Skeletal muscle satellite cell (primary cell): Measurements from ENCODE around the gene ARHGDIA.

Experiments
- H3K27me3 ChIP-seq: 2 replicates; pipeline ENCODE4 v1.7.0; 2013; ENCODE audit warnings: low read length; ENCODE audit not compliant: control insufficient read depth, insufficient read depth
- H3K36me3 ChIP-seq: 2 replicates; pipeline ENCODE4 v1.7.0; 2013; ENCODE audit warnings: mild to moderate bottlenecking, control low read depth, low read length; ENCODE audit not compliant: insufficient read depth
- H3K4me1 ChIP-seq: 2 replicates; pipeline ENCODE4 v1.7.0; 2013; ENCODE audit warnings: low read length; ENCODE audit not compliant: control insufficient read depth, insufficient read depth
- H3K4me2 ChIP-seq: 2 replicates; pipeline ENCODE4 v1.7.0; 2013; ENCODE audit warnings: mild to moderate bottlenecking, low read length
- H3K4me3 ChIP-seq: 2 replicates; pipeline ENCODE4 v1.7.0; 2013; ENCODE audit warnings: low read length
- H3K9ac ChIP-seq: 2 replicates; pipeline ENCODE4 v1.7.0; 2013; ENCODE audit warnings: mild to moderate bottlenecking, low read depth, low read length, moderate library complexity
- H3K9me3 ChIP-seq: replicated peaks from 2 replicates; pipeline ENCODE4 v1.7.0; 2013; ENCODE audit warnings: mild to moderate bottlenecking, control low read depth, low read length

Gene ARHGDIA

DNA sequence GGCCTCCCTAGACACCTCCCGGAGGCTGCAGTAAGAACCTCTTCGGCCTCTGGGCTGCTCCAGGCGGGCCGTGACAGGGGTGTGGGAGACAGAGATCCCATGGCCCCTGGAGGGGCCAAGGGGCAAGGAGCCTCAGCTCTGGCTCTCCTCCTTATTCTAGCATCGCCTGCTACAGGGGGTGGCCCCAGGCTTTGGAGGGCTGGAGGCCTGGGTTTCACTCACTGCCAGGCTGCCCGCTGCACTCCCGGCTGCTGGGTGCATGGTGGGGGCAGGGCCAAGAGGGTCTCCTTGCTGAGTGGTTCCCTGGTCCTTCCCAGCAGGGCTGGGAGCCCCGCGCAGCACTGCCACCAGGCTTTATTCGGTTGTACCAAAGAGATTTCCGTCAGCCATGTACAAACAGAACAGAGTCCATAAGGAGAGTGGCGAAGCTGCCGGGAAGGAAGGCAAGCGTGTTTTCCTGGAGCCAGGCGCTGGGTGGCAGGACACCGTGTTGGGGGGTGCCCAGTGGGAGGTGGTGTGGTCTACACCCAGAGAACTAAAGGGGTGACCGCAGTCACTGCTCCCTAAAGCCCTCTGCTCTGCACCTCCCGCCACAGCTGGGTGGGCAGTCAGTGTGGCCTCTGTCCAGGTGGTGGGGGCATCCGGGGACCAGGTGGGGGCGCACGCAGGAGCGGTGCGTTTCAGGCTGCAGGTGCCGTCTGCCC is 32.9 kb upstream of the ARHGDIA start:
- peaks cover 6% of the 10 kb centered on the region for H3K4me1 ChIP-seq
- H3K4me3 ChIP-seq, result no peak overlapping the region
- peaks cover 41% of the 10 kb centered on the region for H3K36me3 ChIP-seq
- no peaks in the 10 kb centered on the region for H3K27me3 ChIP-seq
- no peaks in the 10 kb centered on the region for H3K9me3 ChIP-seq
- no peak overlapping the region for H3K4me2 ChIP-seq
- H3K9ac ChIP-seq, result no peak overlapping the region

DNA sequence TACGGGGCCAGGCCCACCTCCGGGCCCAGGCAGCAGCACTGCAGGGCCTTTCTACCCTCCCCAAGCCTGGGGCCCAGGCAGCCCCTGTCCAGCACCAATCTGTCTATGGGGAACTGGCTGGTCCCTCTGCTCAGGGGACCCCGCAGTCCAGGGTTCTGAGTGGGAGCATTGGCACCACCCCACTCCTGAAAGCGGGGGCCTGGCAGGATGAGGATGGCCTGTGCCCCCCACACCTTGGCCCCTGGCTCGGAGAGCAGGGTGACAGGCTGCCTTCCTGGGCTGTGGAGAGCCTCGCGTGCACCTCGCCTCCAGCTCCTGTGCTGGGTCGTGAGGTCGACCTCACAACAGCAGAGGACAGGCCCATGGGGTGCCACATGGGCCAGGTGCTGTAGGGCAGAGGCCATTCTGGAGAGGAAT is 32.3 kb upstream of the ARHGDIA start:
- peaks cover 11% of the 10 kb centered on the region for H3K4me1 ChIP-seq
- H3K9me3 ChIP-seq, result no peaks in the 10 kb centered on the region
- no peaks in the 10 kb centered on the region for H3K27me3 ChIP-seq
- H3K9ac ChIP-seq, result no peak overlapping the region
- no peak overlapping the region for H3K4me3 ChIP-seq
- peaks cover 41% of the 10 kb centered on the region for H3K36me3 ChIP-seq
- no peak overlapping the region for H3K4me2 ChIP-seq

DNA sequence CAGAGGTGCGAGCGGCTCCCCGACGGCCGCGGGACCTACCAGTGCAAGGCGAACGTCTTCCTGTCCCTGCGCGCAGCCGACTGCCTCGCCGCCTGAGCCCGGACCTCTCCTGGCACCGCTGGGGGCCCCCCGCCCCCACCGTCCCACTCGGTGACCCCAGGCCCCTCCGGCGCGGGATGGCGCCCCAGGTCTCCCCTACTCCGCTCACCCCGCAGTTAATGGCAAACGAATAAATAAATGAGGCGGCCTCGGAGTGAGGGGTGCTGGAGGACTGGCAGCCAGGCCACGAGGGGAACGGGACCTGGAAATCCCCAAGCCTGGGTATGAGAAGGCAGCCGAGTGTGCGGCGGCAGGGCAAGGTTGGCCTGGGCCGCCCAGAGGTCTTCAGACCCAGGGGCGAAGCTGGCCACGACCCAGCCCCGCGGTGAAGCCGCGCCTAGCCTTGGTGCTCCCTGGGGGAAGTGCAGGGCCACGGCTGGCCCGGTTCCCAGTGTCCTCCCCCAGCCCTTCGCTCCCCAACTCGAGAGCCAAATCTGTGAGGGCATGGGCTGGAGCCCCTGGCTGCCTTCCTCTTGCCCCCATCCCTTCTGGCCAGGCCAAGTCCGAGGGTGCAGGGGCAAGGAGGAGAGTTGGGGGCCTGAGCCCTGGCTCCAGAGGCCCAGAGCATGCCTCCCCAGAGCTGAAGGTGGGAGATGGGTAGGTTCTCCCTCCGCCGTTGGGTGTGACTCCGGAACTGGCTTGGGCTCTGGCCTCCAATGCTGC is 31.7 kb upstream of the ARHGDIA start:
- Histone ChIP-seq H3K36me3 (peaks cover 44% of the 10 kb centered on the region), H3K9me3 (no peaks in the 10 kb centered on the region), H3K9ac (no peak overlapping the region), H3K4me3 (no peak overlapping the region), H3K27me3 (no peaks in the 10 kb centered on the region), H3K4me1 (peaks cover 16% of the 10 kb centered on the region), H3K4me2 (peak overlapping the region; percentile 86)

DNA sequence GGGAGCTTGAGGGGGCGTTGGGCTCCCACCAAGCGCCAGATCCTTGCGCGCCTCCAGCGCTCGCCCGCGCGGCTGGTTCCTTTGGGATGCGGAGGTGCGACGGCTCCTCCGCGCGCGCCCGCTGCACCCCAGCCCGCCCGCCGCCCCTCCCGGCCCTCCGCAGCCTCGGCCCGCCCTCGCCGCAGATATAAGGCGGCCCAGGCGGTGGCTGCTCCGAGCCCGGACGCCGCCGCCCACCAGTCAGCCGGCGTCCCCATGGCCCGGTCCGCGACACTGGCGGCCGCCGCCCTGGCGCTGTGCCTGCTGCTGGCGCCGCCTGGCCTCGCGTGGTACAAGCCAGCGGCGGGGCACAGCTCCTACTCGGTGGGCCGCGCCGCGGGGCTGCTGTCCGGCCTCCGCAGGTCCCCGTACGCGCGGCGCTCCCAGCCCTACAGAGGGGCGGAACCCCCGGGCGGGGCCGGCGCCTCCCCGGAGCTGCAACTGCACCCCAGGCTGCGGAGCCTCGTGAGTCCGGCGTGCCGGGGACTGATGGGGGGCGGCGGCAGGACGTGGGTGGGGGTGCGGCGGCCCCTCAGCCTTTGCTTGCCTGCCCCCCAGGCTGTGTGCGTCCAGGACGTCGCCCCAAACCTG is 31.0 kb upstream of the ARHGDIA start, which contains the start of gene NPB:
TSS of gene NPB (plus strand) at position 216 of the 630 bp plus-strand sequence. CDS start at position 256, 40 bp downstream.
- no peaks in the 10 kb centered on the region for H3K9me3 ChIP-seq
- H3K36me3 ChIP-seq, result peaks cover 44% of the 10 kb centered on the region
- peak within 1 kb of the TSS; percentile 86 for H3K4me2 ChIP-seq
- H3K9ac ChIP-seq, result no peak within 1 kb of the TSS
- H3K27me3 ChIP-seq, result no peaks in the 10 kb centered on the region
- peaks cover 17% of the 10 kb centered on the region for H3K4me1 ChIP-seq
- peak within 1 kb of the TSS; percentile 62 for H3K4me3 ChIP-seq

DNA sequence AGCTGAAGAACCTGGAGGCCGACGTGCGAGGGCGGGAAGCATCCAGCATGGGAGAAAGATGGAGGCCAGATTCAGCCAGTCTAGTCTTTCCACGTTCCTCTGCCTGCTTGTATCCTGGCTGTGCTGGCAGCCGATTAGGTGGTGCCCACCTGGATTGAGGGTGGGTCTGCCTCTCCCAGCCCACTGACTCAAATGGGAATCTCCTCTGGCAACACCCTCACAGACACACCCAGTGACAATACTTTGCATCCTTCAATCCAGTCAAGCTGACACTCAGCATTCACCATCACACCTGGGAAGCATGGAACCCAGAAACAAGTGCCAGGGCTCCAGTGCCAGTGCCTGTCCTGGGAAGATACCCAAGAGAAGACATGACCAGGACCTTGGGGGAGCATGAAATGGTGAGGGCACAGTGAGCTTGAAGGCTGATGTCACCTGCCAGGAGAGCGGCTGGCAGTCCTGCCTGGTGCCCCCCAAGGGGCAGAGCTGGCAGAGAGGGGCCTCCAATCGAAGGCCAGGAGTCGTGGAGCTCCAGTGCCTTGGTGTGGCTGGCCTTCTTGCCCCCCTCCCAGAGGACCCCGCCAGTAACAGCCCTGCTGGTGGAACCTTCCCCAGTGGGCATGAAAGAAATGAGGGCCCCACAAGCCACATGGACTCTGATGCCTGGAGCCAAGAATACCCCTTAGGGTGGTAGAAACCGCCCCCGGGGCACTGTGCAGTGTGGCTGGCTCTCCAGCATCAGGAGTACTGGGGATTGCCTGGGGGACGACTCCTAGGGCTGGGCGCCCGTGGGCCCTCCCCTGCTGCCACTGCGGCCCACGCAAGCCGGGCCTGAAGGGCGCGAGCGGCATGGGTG is 30.3 kb upstream of the ARHGDIA start:
- Histone ChIP-seq H3K9ac (no peak overlapping the region), H3K36me3 (peaks cover 39% of the 10 kb centered on the region), H3K27me3 (no peaks in the 10 kb centered on the region), H3K4me2 (peak overlapping the region; percentile 86), H3K4me3 (peak overlapping the region; percentile 62), H3K9me3 (no peaks in the 10 kb centered on the region), H3K4me1 (peaks cover 17% of the 10 kb centered on the region)

DNA sequence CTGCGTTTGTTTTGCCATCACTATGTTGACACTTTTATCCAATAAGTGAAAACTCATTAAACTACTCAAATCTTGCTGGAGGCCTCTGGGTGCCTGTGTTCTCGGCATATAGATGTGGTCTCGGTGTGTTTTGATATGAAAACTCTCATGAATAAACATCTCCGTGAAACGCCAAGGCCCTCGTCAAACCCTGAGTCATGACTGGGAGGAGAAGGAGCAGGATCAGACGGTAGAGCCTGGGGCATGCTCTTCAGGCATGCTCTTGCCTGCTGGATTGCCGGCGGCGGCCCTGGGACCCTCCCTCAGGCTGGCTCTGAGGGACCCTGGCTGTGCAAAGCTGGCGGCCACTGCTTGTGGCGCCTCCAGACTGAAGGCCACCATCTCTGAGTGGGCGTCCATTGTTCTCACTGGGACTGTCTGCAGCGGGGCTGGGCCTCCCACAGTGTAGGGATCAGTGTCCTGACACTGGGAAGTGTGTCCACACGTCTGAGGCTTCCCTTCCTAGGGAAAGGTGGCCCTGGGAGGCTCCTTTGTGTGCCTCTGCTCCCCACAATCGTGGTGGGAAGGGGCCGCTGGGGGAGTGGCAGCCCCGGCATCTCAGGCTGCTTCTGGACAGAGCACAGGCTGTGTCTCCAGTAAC is 29.2 kb upstream of the ARHGDIA start:
- Histone ChIP-seq H3K27me3 (no peaks in the 10 kb centered on the region), H3K4me1 (peaks cover 17% of the 10 kb centered on the region), H3K36me3 (peaks cover 32% of the 10 kb centered on the region), H3K4me2 (no peak overlapping the region), H3K9me3 (no peaks in the 10 kb centered on the region), H3K4me3 (no peak overlapping the region), H3K9ac (no peak overlapping the region)

DNA sequence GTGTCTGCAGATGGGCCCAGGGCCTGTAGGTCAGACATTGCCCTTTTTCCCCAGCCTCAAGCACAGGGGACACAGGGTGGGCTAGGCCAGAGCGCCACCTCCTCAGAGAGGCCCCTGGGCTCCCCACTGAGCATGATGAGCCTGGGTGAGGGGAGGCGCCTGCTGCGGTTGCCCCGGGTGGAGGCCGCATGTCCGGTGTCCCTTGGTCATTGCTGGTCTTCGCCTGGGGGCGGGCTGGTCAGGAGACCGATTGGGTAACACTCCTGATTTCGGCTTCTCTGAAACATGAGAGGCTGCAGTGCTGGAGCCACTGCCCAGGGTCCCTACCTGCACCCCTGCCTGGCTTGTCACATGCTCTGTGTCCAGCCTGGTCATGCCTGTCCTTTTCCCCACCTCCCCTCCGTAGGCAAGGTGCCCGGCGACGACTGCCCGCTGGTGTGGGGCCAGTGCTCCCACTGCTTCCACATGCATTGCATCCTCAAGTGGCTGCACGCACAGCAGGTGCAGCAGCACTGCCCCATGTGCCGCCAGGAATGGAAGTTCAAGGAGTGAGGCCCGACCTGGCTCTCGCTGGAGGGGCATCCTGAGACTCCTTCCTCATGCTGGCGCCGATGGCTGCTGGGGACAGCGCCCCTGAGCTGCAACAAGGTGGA is 28.5 kb upstream of the ARHGDIA start:
- no peaks in the 10 kb centered on the region for H3K9me3 ChIP-seq
- peaks cover 33% of the 10 kb centered on the region for H3K36me3 ChIP-seq
- H3K9ac ChIP-seq, result no peak overlapping the region
- no peaks in the 10 kb centered on the region for H3K27me3 ChIP-seq
- H3K4me1 ChIP-seq, result peaks cover 17% of the 10 kb centered on the region
- H3K4me2 ChIP-seq, result no peak overlapping the region
- H3K4me3 ChIP-seq, result no peak overlapping the region

DNA sequence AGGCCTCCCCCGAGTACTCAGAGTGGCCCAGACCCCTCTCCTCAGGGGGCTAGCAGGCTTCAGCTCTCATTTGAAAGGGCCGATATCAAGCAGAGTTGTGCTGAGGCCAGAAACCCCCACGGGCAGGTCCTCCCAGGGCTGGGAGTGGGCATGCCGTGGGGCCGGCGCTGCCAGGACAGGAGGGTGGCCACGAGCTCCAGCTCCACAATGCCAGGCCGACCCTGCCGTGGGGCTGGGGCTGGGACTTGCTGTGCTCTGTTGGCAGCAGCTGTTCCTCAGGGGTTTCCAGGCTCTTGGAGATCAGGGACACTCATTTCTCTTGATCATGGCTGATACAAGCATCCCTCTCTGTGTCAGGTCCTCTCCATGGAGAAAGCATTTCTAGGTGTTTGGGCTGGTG is 27.7 kb upstream of the ARHGDIA start:
- H3K4me3 ChIP-seq, result no peak overlapping the region
- H3K4me1 ChIP-seq, result peaks cover 17% of the 10 kb centered on the region
- H3K27me3 ChIP-seq, result no peaks in the 10 kb centered on the region
- H3K9ac ChIP-seq, result no peak overlapping the region
- H3K36me3 ChIP-seq, result peaks cover 32% of the 10 kb centered on the region
- H3K4me2 ChIP-seq, result peak overlapping the region; percentile 27
- H3K9me3 ChIP-seq, result no peaks in the 10 kb centered on the region

DNA sequence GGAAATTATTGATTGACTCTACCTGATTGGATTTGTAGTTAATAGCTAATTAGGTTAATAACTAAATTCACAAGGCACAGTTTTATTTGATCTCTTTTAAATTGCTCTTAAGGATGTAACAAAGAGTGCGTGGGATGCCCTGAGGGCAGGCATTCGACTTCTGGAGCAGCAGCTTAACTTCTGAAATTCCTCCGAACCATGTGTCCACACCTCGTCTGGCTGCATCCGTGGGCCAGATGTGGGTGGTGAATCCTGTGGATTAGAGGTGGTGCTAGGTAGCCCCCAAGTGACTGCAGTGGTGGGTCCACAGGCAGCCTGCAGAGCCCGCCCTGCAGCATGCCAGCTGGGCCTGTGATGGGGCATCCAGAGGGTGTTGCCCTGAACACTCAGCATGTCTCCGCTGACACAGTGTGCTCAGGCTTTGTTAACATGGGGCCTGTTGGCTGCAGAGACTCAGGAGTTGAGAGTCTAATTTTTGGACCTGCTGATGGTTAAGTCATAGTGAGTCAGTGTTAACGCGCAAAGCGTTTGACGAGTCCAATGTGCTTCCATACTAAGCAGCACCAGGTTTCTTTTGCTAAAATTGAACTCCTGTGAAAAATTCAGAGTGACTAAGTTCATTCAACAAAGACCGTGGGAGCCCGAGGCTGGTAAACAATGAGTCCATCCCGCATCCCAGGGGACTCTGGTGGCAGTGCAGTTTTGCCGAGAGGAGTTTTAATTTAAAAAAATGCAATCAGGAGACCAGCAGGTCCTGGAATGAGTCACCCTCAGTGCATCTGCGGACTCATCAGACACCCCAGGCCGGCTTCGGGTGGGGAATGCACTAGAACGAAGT is 27.1 kb upstream of the ARHGDIA start:
- H3K4me1 ChIP-seq, result peaks cover 17% of the 10 kb centered on the region
- no peaks in the 10 kb centered on the region for H3K9me3 ChIP-seq
- H3K9ac ChIP-seq, result peak overlapping the region; percentile 24
- peak overlapping the region; percentile 27 for H3K4me2 ChIP-seq
- H3K27me3 ChIP-seq, result no peaks in the 10 kb centered on the region
- no peak overlapping the region for H3K4me3 ChIP-seq
- peaks cover 32% of the 10 kb centered on the region for H3K36me3 ChIP-seq

DNA sequence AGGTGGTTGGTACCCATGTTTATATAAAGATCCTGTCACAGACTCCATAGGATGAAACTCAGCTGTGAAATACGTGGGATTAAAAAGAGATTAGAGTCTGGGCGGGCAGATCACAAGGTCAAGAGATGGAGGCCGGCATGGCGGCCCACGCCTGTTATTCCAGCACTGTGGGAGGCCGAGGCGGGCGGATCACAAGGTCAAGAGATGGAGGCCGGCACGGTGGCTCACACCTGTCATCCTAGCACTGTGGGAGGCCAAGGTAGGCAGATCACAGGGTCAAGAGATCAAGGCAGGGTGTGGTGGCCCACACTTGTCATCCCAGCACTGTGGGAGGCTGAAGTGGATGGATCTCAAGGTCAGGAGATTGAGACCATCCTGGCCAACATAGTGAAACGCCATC is 24.3 kb upstream of the ARHGDIA start:
- Histone ChIP-seq H3K9me3 (no peaks in the 10 kb centered on the region), H3K4me3 (no peak overlapping the region), H3K4me1 (peaks cover 18% of the 10 kb centered on the region), H3K27me3 (no peaks in the 10 kb centered on the region), H3K36me3 (peaks cover 34% of the 10 kb centered on the region), H3K4me2 (no peak overlapping the region), H3K9ac (no peak overlapping the region)
